ENCODE data around the gene LARP1B. TPM values are rescaled to one million over a fixed set of nuclear protein-coding genes. Genes with fewer than 3 reads are reported as not detected.
"Not testable (repeated sequence)": the region's sequence is repeated elsewhere in the genome, so short reads cannot be mapped to it uniquely, and the experiment has no call there.

Gene LARP1B
- total and polyA plus RNA-seq, 4 experiments from 2014 or later, result 4.7 to 19.1 (median 11.1) TPM

DNA sequence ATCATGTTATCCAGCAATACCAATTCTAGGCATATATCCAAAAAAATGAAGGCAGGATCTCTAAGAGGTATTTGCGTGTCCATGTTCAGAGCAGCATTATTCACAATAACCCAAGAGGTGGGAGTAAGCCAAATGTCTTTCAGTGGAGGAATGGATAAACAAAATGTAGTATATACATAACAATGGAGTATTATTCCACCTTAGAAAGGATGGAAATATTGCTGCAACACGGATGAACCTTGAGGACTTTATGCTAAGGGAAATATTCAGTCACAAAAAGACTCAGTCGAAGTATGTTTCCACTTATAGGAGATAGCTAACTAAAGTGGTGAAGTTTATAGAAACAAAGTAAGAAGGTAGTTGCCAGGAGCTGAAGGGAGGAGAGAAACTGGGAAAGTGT, 74.3 kb downstream of the LARP1B start:
- H3K27ac Mint-ChIP-seq, result no peak overlapping the region

GRCh38 chr4:128141866-128142265, 80.8 kb downstream of the LARP1B start:
- H3K9me3 ChIP-seq (ENCODE audit: control insufficient read depth in 1 of 2, low read length in 2 of 2), result peaks cover 0 to 4% of the 10 kb centered on the region in 2 donors
- H3K36me3 ChIP-seq (ENCODE audit: insufficient read depth, low read length), result no peaks in the 10 kb centered on the region
- H3K4me3 ChIP-seq (ENCODE audit: low read length in 2 of 2), result no peak overlapping the region
- no peak for DNase-seq
- no peaks in the 10 kb centered on the region for H3K4me1 ChIP-seq (ENCODE audit: insufficient read depth, low read length)
- H3K27ac Mint-ChIP-seq, result no peak overlapping the region
- ChIA-PET CTCF (ENCODE audit: partially characterized antibody) (no interaction called here), POLR2A (ENCODE audit: partially characterized antibody) (no interaction called here)
- peaks cover 25 to 29% of the 10 kb centered on the region in 2 donors for H3K36me3 Mint-ChIP-seq
- H3K9me3 Mint-ChIP-seq, result peaks cover 0 to 14% (median 8%) of the 10 kb centered on the region in 8 donors
- H3K27me3 ChIP-seq (ENCODE audit: insufficient read depth, low read length), result no peaks in the 10 kb centered on the region
- no peak overlapping the region for H3K4me3 Mint-ChIP-seq
- no peak overlapping the region for H3K27ac ChIP-seq (ENCODE audit: low read depth, low read length)
- no peaks in the 10 kb centered on the region for H3K27me3 Mint-ChIP-seq
- intact Hi-C loops (cut with micrococcal nuclease), result no loop called here
- no peaks in the 10 kb centered on the region for H3K4me1 Mint-ChIP-seq

More for the DNA sequence above, 74.3 kb downstream of the LARP1B start:
- Histone ChIP-seq H3K4me3 (ENCODE audit: low read length in 2 of 2) (no peak overlapping the region), H3K36me3 (ENCODE audit: insufficient read depth, low read length) (no peaks in the 10 kb centered on the region), H3K9me3 (ENCODE audit: control insufficient read depth in 1 of 2, low read length in 2 of 2) (no peaks in the 10 kb centered on the region), H3K27ac (ENCODE audit: low read depth, low read length) (no peak overlapping the region), H3K27me3 (ENCODE audit: insufficient read depth, low read length) (no peaks in the 10 kb centered on the region), H3K4me1 (ENCODE audit: insufficient read depth, low read length) (no peaks in the 10 kb centered on the region)
- H3K9me3 Mint-ChIP-seq, result peaks cover 0 to 6% (median 0%) of the 10 kb centered on the region in 8 donors
- no peak for DNase-seq
- no peak overlapping the region for H3K4me3 Mint-ChIP-seq
- no peaks in the 10 kb centered on the region for H3K4me1 Mint-ChIP-seq
- ChIA-PET POLR2A (ENCODE audit: partially characterized antibody) (no interaction called here), CTCF (ENCODE audit: partially characterized antibody) (no interaction called here)
- no peaks in the 10 kb centered on the region for H3K27me3 Mint-ChIP-seq
- H3K36me3 Mint-ChIP-seq, result peaks cover 4 to 6% of the 10 kb centered on the region in 2 donors
- intact Hi-C loops (cut with micrococcal nuclease), result no loop called here

GRCh38 chr4:128145727-128146126, 84.6 kb downstream of the LARP1B start:
- Histone ChIP-seq H3K4me1 (ENCODE audit: insufficient read depth, low read length) (no peaks in the 10 kb centered on the region), H3K27me3 (ENCODE audit: insufficient read depth, low read length) (no peaks in the 10 kb centered on the region), H3K9me3 (ENCODE audit: control insufficient read depth in 1 of 2, low read length in 2 of 2) (peaks cover 0 to 4% of the 10 kb centered on the region in 2 donors), H3K4me3 (ENCODE audit: low read length in 2 of 2) (no peak overlapping the region), H3K36me3 (ENCODE audit: insufficient read depth, low read length) (no peaks in the 10 kb centered on the region), H3K27ac (ENCODE audit: low read depth, low read length) (no peak overlapping the region)
- Mint-ChIP-seq H3K9me3 (peaks cover 0 to 14% (median 8%) of the 10 kb centered on the region in 8 donors), H3K4me1 (no peaks in the 10 kb centered on the region), H3K4me3 (no peak overlapping the region), H3K27ac (no peak overlapping the region), H3K36me3 (peaks cover 20 to 24% of the 10 kb centered on the region in 2 donors), H3K27me3 (no peaks in the 10 kb centered on the region)
- DNase-seq, result no peak
- CTCF ChIA-PET (ENCODE audit: partially characterized antibody), result no interaction called here
- POLR2A ChIA-PET (ENCODE audit: partially characterized antibody), result no interaction called here
- intact Hi-C loops (cut with micrococcal nuclease), result no loop called here

- Mint-ChIP-seq H3K9me3 (peaks cover 0 to 9% (median 0%) of the 10 kb centered on the region in 8 donors), H3K36me3 (peaks cover 5 to 16% of the 10 kb centered on the region in 2 donors), H3K4me1 (no peaks in the 10 kb centered on the region), H3K27me3 (no peaks in the 10 kb centered on the region), H3K27ac (no peak overlapping the region), H3K4me3 (no peak overlapping the region)
- Histone ChIP-seq H3K4me3 (ENCODE audit: low read length in 2 of 2) (no peak overlapping the region), H3K27me3 (ENCODE audit: insufficient read depth, low read length) (no peaks in the 10 kb centered on the region), H3K9me3 (ENCODE audit: control insufficient read depth in 1 of 2, low read length in 2 of 2) (no peaks in the 10 kb centered on the region), H3K27ac (ENCODE audit: low read depth, low read length) (no peak overlapping the region), H3K4me1 (ENCODE audit: insufficient read depth, low read length) (no peaks in the 10 kb centered on the region), H3K36me3 (ENCODE audit: insufficient read depth, low read length) (no peaks in the 10 kb centered on the region)
- ChIA-PET CTCF (ENCODE audit: partially characterized antibody) (no interaction called here), POLR2A (ENCODE audit: partially characterized antibody) (no interaction called here)
- intact Hi-C loops (cut with micrococcal nuclease), result no loop called here
- no peak for DNase-seq
These were observed 92.7 kb downstream of the LARP1B start for GRCh38 chr4:128153800-128154199.

DNA sequence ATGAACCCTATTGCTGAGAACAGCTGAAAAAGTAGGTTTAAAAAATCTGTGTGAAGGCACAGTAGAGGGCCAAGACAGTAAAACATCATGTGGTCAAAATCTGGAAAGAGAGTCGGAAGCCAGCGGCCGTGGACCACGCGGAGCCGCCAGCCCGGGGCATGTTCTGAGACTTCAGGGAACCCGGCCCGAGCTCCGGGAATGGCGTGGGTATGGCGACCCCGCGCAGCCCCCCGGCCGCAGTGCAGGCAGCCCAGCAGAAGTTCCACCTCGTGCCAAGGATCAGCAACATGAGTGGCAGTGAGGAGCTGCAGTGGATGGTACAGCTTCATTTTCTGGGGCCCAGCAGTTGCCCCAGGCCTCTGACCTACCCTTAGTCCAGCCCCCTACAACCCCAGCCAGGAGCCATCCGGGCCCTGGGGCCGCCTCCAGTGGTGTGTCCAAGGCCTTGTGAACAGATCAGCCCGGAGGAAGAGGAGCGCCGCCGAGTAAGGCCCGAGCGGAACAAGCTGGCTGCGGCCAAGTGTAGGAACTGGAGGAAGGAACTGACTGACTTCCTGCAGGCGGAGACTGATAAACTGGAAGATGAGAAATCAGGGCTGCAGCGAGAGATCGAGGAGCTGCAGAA, 94.2 kb downstream of the LARP1B start:
- ChIA-PET CTCF (ENCODE audit: partially characterized antibody) (no interaction called here), POLR2A (ENCODE audit: partially characterized antibody) (no interaction called here)
- intact Hi-C loops (cut with micrococcal nuclease), result no loop called here
- no peaks in the 10 kb centered on the region for H3K4me1 Mint-ChIP-seq
- no peak overlapping the region for H3K27ac Mint-ChIP-seq
- no peak overlapping the region for H3K4me3 Mint-ChIP-seq
- DNase-seq, result no peak
- no peaks in the 10 kb centered on the region for H3K27me3 ChIP-seq (ENCODE audit: insufficient read depth, low read length)
- H3K9me3 ChIP-seq (ENCODE audit: control insufficient read depth in 1 of 2, low read length in 2 of 2), result no peaks in the 10 kb centered on the region
- no peak overlapping the region for H3K4me3 ChIP-seq (ENCODE audit: low read length in 2 of 2)
- H3K4me1 ChIP-seq (ENCODE audit: insufficient read depth, low read length), result no peaks in the 10 kb centered on the region
- peaks cover 0 to 9% (median 0%) of the 10 kb centered on the region in 8 donors for H3K9me3 Mint-ChIP-seq
- no peak overlapping the region for H3K27ac ChIP-seq (ENCODE audit: low read depth, low read length)
- no peaks in the 10 kb centered on the region for H3K36me3 ChIP-seq (ENCODE audit: insufficient read depth, low read length)
- peaks cover 5 to 16% of the 10 kb centered on the region in 2 donors for H3K36me3 Mint-ChIP-seq
- no peaks in the 10 kb centered on the region for H3K27me3 Mint-ChIP-seq

DNA sequence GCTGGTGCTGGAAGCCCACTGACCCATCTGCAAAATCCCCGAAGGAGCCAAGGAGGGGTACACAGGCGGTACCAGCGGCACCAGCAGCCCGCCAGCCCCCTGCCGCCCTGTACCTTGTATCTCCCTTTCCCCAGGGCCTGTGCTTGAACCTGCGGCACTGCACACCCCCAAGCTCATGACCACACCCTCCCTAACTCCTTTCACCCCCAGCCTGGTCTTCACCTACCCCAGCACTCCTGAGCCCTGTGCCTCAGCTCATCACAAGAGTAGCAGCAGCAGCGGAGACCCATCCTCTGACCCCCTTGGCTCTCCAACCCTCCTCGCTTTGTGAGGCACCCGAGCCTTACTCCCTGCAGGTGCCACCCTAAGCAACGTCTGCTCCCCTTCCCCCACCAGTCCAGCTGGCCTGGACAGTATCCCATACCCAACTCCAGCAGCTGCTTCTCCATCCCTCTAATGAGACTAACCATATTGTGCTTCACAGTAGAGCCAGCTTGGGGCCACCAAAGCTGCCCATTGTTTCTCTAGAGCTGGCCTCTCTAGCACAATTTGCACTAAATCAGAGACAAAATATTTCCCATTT, 94.9 kb downstream of the LARP1B start:
- H3K27me3 Mint-ChIP-seq, result no peaks in the 10 kb centered on the region
- no peak for DNase-seq
- POLR2A ChIA-PET (ENCODE audit: partially characterized antibody), result no interaction called here
- H3K27ac ChIP-seq (ENCODE audit: low read depth, low read length), result no peak overlapping the region
- H3K4me3 Mint-ChIP-seq, result no peak overlapping the region
- no peaks in the 10 kb centered on the region for H3K27me3 ChIP-seq (ENCODE audit: insufficient read depth, low read length)
- no peaks in the 10 kb centered on the region for H3K4me1 ChIP-seq (ENCODE audit: insufficient read depth, low read length)
- CTCF ChIA-PET (ENCODE audit: partially characterized antibody), result no interaction called here
- peak overlapping the region in 1 of 7 donors; percentile 49 for H3K27ac Mint-ChIP-seq
- H3K9me3 ChIP-seq (ENCODE audit: control insufficient read depth in 1 of 2, low read length in 2 of 2), result no peaks in the 10 kb centered on the region
- no peaks in the 10 kb centered on the region for H3K4me1 Mint-ChIP-seq
- H3K36me3 Mint-ChIP-seq, result peaks cover 5 to 16% of the 10 kb centered on the region in 2 donors
- peaks cover 0 to 9% (median 0%) of the 10 kb centered on the region in 8 donors for H3K9me3 Mint-ChIP-seq
- no peak overlapping the region for H3K4me3 ChIP-seq (ENCODE audit: low read length in 2 of 2)
- H3K36me3 ChIP-seq (ENCODE audit: insufficient read depth, low read length), result no peaks in the 10 kb centered on the region
- intact Hi-C loops (cut with micrococcal nuclease), result no loop called here

DNA sequence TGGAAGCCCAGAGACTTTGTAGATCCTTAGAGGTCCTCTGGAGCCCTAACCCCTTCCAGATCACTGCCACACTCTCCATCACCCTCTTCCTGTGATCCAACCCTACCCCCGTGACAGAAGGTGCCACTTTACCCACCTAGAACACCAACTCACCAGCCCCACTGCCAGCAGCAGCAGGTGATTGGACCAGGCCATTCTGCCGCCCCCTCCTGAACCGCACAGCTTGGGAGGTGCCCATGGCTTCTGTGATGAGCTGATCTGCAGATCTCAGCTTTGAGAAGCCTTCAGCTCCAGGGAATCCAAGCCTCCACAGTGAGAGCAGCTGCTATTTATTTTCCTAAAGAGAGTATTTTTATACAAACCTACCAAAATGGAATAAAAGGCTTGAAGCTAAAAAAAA, 95.4 kb downstream of the LARP1B start:
- POLR2A ChIA-PET (ENCODE audit: partially characterized antibody); H3K4me3 ChIP-seq (ENCODE audit: low read length in 2 of 2); DNase-seq; H3K27me3 ChIP-seq (ENCODE audit: insufficient read depth, low read length); H3K4me3 Mint-ChIP-seq; H3K27me3 Mint-ChIP-seq; H3K36me3 ChIP-seq (ENCODE audit: insufficient read depth, low read length); H3K4me1 ChIP-seq (ENCODE audit: insufficient read depth, low read length); H3K9me3 Mint-ChIP-seq; H3K27ac Mint-ChIP-seq; H3K4me1 Mint-ChIP-seq; intact Hi-C loops (cut with micrococcal nuclease); H3K27ac ChIP-seq (ENCODE audit: low read depth, low read length); H3K9me3 ChIP-seq (ENCODE audit: control insufficient read depth in 1 of 2, low read length in 2 of 2); CTCF ChIA-PET (ENCODE audit: partially characterized antibody): not testable (repeated sequence)
- H3K36me3 Mint-ChIP-seq, result peaks cover 5 to 16% of the 10 kb centered on the region in 2 donors

Data from CD4-positive, alpha-beta memory T cell (primary cell).